ENCODE results near the gene PTH1R. TPM values are rescaled to one million over a fixed set of nuclear protein-coding genes. Genes with fewer than 3 reads are reported as not detected.
A peak's percentile ranks its signal among the peaks of the same experiment; 100 is the strongest.

PTH1R gene
- total RNA-seq, 2 donors from 2014 or later: 0.69 to 4.8 TPM

DNA sequence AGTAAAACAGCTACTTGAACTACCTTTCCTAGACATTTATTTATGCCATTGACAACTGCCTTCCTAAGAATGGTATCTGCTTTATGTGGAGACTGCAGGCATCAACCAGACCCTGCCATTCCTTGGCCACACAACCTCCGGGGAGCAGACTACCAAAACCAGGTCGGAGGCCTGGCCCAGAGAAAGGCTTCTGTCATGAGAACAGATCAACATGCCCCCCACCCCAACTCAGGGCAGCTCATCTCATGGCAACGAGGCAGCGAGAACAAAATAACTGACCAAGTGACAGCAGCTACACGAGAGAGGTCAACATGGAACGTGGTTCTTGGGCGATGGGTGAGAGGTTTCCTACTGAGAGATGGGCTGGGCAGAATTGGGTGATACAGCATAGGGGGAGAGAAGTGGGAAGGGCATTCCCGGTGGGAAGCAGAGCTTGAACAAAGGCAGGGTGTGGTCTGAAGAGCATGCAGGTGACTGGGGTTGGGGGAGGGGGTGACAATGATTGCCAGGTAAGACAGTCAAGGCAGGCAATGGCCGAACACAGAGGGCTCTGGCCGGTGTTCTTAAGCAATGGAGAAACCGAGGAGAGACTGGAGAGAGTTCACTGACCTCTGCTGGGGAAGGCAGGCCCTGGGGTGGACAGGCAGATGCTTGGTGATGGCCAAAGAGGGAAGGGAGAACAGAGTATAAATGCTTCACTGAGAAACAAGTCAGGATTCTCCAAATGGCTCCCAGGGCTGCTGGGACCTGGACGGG is 65.1 kb downstream of the PTH1R start:
- H3K4me3 Mint-ChIP-seq: peak overlapping the region; percentile 25
- H3K27ac Mint-ChIP-seq: peak overlapping the region; percentile 79
- Histone ChIP-seq H3K4me3 (ENCODE audit: low read length) (no peak overlapping the region), H3K9ac (ENCODE audit: extremely low read depth, low read length, poor library complexity, severe bottlenecking) (no peak overlapping the region), H3K9me3 (ENCODE audit: control insufficient read depth, low read length) (no peaks in the 10 kb centered on the region), H3K36me3 (ENCODE audit: control insufficient read depth, insufficient read depth, low read length) (peaks cover 55% of the 10 kb centered on the region), H3K4me1 (ENCODE audit: control insufficient read depth, insufficient read depth, low read length) (peaks cover 34% of the 10 kb centered on the region), H3K27ac (ENCODE audit: low read depth, low read length) (no peak overlapping the region), H3K27me3 (ENCODE audit: control insufficient read depth, insufficient read depth, low read length, poor library complexity, severe bottlenecking) (no peaks in the 10 kb centered on the region)
- TF ChIP-seq, protein P1, sequence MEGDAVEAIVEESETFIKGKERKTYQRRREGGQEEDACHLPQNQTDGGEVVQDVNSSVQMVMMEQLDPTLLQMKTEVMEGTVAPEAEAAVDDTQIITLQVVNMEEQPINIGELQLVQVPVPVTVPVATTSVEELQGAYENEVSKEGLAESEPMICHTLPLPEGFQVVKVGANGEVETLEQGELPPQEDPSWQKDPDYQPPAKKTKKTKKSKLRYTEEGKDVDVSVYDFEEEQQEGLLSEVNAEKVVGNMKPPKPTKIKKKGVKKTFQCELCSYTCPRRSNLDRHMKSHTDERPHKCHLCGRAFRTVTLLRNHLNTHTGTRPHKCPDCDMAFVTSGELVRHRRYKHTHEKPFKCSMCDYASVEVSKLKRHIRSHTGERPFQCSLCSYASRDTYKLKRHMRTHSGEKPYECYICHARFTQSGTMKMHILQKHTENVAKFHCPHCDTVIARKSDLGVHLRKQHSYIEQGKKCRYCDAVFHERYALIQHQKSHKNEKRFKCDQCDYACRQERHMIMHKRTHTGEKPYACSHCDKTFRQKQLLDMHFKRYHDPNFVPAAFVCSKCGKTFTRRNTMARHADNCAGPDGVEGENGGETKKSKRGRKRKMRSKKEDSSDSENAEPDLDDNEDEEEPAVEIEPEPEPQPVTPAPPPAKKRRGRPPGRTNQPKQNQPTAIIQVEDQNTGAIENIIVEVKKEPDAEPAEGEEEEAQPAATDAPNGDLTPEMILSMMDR (conservative IDR thresholded peaks at IDR 0.05): no peak
- H3K36me3 Mint-ChIP-seq (ENCODE audit: low read depth): peaks cover 37% of the 10 kb centered on the region
- H3K4me1 Mint-ChIP-seq: peaks cover 73% of the 10 kb centered on the region
- no peaks in the 10 kb centered on the region for H3K9me3 Mint-ChIP-seq
- H3K27me3 Mint-ChIP-seq (ENCODE audit: insufficient read depth): no peaks in the 10 kb centered on the region
- 92 to 94% methylated on average over 7 to 12 of the region's 12 CpGs for WGBS, 2 experiments (ENCODE audit: insufficient coverage in 1 of 2, insufficient read length in 1 of 2)
- no peak for DNase-seq

DNA sequence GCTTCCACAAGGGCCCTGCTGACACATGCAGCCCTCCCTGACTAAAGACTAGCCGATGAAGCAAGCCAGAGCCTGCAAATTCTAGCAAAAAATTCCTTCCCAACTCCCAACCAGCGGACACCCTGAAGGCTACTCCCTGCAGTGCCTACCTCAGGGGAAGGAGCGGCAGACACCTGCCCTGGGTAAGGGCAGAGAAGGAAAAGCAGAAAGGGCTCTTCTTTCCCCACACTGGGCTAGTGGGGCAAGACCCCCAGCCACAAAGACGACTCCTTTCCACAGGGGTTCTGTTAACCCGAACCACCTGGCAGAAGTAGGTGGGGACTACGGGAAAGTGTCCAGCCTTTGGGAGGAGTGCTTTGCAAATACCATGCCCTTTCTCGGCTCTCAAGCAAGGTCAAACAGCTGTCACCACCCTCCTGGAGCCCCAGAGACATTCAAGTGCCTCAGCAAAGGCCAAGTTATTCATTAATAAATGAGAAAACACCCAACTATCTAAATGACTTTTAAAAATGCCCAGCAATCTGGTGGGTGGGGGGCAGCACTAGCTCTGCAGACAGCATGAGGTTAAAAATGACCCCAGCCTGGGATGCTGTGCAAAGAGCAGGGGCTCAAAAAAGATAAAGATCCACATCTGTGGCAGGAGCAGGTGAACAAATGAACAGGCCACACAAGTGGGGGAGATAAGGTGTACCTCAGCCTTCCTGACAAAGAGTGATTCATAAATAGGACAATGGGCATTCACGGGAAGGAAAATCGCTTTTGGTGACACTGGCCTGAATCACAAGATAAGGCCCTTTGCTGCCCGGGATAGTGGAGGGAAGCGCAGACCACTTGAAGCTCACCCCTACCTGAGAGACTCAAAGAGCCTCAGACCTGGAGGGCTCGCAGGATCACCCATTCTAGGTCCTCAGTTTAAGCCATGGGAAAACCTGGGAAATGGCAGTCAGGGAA is 66.0 kb downstream of the PTH1R start:
- no peaks in the 10 kb centered on the region for H3K27me3 Mint-ChIP-seq (ENCODE audit: insufficient read depth)
- peak overlapping the region; percentile 79 for H3K27ac Mint-ChIP-seq
- H3K36me3 Mint-ChIP-seq (ENCODE audit: low read depth): peaks cover 33% of the 10 kb centered on the region
- no peak for DNase-seq
- no peaks in the 10 kb centered on the region for H3K9me3 ChIP-seq (ENCODE audit: control insufficient read depth, low read length)
- H3K36me3 ChIP-seq (ENCODE audit: control insufficient read depth, insufficient read depth, low read length): peaks cover 47% of the 10 kb centered on the region
- peaks cover 40% of the 10 kb centered on the region for H3K4me1 ChIP-seq (ENCODE audit: control insufficient read depth, insufficient read depth, low read length)
- H3K9me3 Mint-ChIP-seq: no peaks in the 10 kb centered on the region
- TF ChIP-seq, protein P1 (conservative IDR thresholded peaks at IDR 0.05): no peak
- H3K4me1 Mint-ChIP-seq: peaks cover 81% of the 10 kb centered on the region
- H3K27ac ChIP-seq (ENCODE audit: low read depth, low read length): no peak overlapping the region
- WGBS, 2 experiments (ENCODE audit: insufficient coverage in 1 of 2, insufficient read length in 1 of 2): 90 to 94% methylated on average over 5 to 12 of the region's 12 CpGs
- H3K9ac ChIP-seq (ENCODE audit: extremely low read depth, low read length, poor library complexity, severe bottlenecking): no peak overlapping the region
- peak overlapping the region; percentile 25 for H3K4me3 Mint-ChIP-seq
- H3K27me3 ChIP-seq (ENCODE audit: control insufficient read depth, insufficient read depth, low read length, poor library complexity, severe bottlenecking): no peaks in the 10 kb centered on the region
- H3K4me3 ChIP-seq (ENCODE audit: low read length): peak overlapping the region; percentile 29

DNA sequence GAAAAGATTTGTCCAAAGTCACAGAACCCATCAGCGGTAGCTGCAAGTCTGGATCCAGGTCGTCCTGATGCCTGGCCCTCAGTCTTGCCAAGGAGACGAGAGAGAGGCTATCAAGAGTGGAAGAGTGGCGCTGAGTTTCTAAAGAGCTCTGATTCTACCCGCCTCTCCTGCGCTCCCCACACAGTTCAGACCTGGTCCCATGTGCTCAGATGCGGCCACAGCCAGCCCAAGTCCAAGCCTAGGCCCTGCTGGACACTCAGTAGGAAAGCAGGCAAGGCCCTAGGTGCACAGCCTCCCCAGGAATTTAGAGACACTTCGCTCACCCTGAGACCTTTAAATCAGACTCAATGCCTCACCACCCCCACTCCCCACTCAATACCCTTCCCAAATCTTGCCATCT is 66.7 kb downstream of the PTH1R start:
- Histone ChIP-seq H3K27ac (ENCODE audit: low read depth, low read length) (no peak overlapping the region), H3K4me1 (ENCODE audit: control insufficient read depth, insufficient read depth, low read length) (peaks cover 47% of the 10 kb centered on the region), H3K4me3 (ENCODE audit: low read length) (peak overlapping the region; percentile 29), H3K27me3 (ENCODE audit: control insufficient read depth, insufficient read depth, low read length, poor library complexity, severe bottlenecking) (no peaks in the 10 kb centered on the region), H3K9ac (ENCODE audit: extremely low read depth, low read length, poor library complexity, severe bottlenecking) (no peak overlapping the region), H3K36me3 (ENCODE audit: control insufficient read depth, insufficient read depth, low read length) (peaks cover 41% of the 10 kb centered on the region), H3K9me3 (ENCODE audit: control insufficient read depth, low read length) (no peaks in the 10 kb centered on the region)
- 94 to 95% methylated on average over 3 to 8 of the region's 8 CpGs for whole genome bisulfite sequencing, 2 experiments (ENCODE audit: insufficient coverage in 1 of 2, insufficient read length in 1 of 2)
- DNase-seq: no peak
- Mint-ChIP-seq H3K27ac (peak overlapping the region; percentile 33), H3K9me3 (no peaks in the 10 kb centered on the region), H3K4me1 (peaks cover 87% of the 10 kb centered on the region), H3K4me3 (no peak overlapping the region), H3K27me3 (ENCODE audit: insufficient read depth) (no peaks in the 10 kb centered on the region), H3K36me3 (ENCODE audit: low read depth) (peaks cover 28% of the 10 kb centered on the region)
- TF ChIP-seq, protein P1 (conservative IDR thresholded peaks at IDR 0.05): peak; percentile 31
